ENCODE measurements around the gene OGFOD2. TPM values are rescaled to one million over a fixed set of nuclear protein-coding genes. Genes with fewer than 3 reads are reported as not detected.

The OGFOD2 gene
- total and polyA plus RNA-seq, 9 of the 15 experiments (the other 6 are each of a cell fraction or from before 2014, with no cell fraction given) = 1.4 to 111 (median 18.5) TPM

- no peak for DNase-seq (ENCODE audit: extremely low read depth in 1 of 4, low spot score in 3 of 4)
- CTCF ChIA-PET (ENCODE audit: low intra/inter-chr PET ratio) = no interaction called here
- Histone ChIP-seq H3K4me2 (ENCODE audit: insufficient read depth, low read length) (no peak overlapping the region), H3K4me1 (replicated peaks in 1 of 2; ENCODE audit: control insufficient read depth in 2 of 2, insufficient read depth in 2 of 2, low read length in 2 of 2) (peaks cover 0 to 44% of the 10 kb centered on the region in 2 experiments; a peak in 2 of 5 replicates), H3K79me2 (ENCODE audit: control insufficient read depth, insufficient read depth, low read length) (no peaks in the 10 kb centered on the region), H3K27ac (ENCODE audit: extremely low read depth, low read depth, low read length) (no peak overlapping the region), H3K9me1 (ENCODE audit: control insufficient read depth, insufficient read depth, low read length) (no peaks in the 10 kb centered on the region), H2AFZ (ENCODE audit: low read depth, low read length) (no peak overlapping the region), H3K36me3 (ENCODE audit: control insufficient read depth, insufficient read depth, low read length) (no peaks in the 10 kb centered on the region), H3K27me3 (ENCODE audit: control insufficient read depth in 2 of 2, insufficient read depth in 2 of 2, low read length in 2 of 2) (no peaks in the 10 kb centered on the region), H3K4me3 (no peak overlapping the region), H3K9me3 (replicated peaks; ENCODE audit: control insufficient read depth, insufficient read depth, low read depth, low read length) (no peaks in the 10 kb centered on the region), H3K9ac (ENCODE audit: insufficient read depth in 1 of 2, low read depth in 2 of 2, low read length in 2 of 2) (peak overlapping the region in 1 of 2 experiments; percentile 40; a peak in 1 of 4 replicates), H4K20me1 (replicated peaks; ENCODE audit: control insufficient read depth, insufficient read depth, low read length) (no peaks in the 10 kb centered on the region)
- in situ Hi-C loops (cut with MboI) (no loop called here), intact Hi-C loops (cut with micrococcal nuclease) (no loop called here)
- POLR2A ChIA-PET = interaction anchor here (0.7 to 1.3 kb wide), 3 partner anchors 19 to 36 kb away, joined by 3 to 4 read pairs (median 4); partner anchors contain the start of genes ABCB9 and OGFOD2
- 54% methylated on average over 6 of the region's 10 CpGs for WGBS (ENCODE audit: insufficient coverage, low coverage, missing lambda C conversion rate)
- BruUV-seq (replicated peaks) = no TSS peak
- no peak for ATAC-seq
- no peak for FAIRE-seq
- TF ChIP-seq TAF9B (IDR thresholded peaks at IDR 0.05; ENCODE audit: partially characterized antibody) = no peak
- no peak for TF ChIP-seq MYBL2 (IDR thresholded peaks at IDR 0.05; ENCODE audit: low read depth)
- TF ChIP-seq MYBL2 (CRISPR knock-in tag; IDR thresholded peaks at IDR 0.05; ENCODE audit: borderline replicate concordance) = no peak
- no peak for TF ChIP-seq ARID3A (IDR thresholded peaks at IDR 0.05; ENCODE audit: borderline replicate concordance, low read depth, low read length)
- TF ChIP-seq, protein P1, sequence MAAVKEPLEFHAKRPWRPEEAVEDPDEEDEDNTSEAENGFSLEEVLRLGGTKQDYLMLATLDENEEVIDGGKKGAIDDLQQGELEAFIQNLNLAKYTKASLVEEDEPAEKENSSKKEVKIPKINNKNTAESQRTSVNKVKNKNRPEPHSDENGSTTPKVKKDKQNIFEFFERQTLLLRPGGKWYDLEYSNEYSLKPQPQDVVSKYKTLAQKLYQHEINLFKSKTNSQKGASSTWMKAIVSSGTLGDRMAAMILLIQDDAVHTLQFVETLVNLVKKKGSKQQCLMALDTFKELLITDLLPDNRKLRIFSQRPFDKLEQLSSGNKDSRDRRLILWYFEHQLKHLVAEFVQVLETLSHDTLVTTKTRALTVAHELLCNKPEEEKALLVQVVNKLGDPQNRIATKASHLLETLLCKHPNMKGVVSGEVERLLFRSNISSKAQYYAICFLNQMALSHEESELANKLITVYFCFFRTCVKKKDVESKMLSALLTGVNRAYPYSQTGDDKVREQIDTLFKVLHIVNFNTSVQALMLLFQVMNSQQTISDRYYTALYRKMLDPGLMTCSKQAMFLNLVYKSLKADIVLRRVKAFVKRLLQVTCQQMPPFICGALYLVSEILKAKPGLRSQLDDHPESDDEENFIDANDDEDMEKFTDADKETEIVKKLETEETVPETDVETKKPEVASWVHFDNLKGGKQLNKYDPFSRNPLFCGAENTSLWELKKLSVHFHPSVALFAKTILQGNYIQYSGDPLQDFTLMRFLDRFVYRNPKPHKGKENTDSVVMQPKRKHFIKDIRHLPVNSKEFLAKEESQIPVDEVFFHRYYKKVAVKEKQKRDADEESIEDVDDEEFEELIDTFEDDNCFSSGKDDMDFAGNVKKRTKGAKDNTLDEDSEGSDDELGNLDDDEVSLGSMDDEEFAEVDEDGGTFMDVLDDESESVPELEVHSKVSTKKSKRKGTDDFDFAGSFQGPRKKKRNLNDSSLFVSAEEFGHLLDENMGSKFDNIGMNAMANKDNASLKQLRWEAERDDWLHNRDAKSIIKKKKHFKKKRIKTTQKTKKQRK (IDR thresholded peaks at IDR 0.05; ENCODE audit: borderline replicate concordance, low read depth, low read length) = no peak
- no peak for TF ChIP-seq ZNF165 (CRISPR knock-in tag; IDR thresholded peaks at IDR 0.05; ENCODE audit: borderline replicate concordance)
- TF ChIP-seq HOXB6 (CRISPR knock-in tag; IDR thresholded peaks at IDR 0.05; ENCODE audit: borderline replicate concordance) = no peak
- no peak for TF ChIP-seq RBM34 (IDR thresholded peaks at IDR 0.05; ENCODE audit: borderline replicate concordance, insufficient read depth, low read length)
- TF ChIP-seq PPARD (CRISPR knock-in tag; IDR thresholded peaks at IDR 0.05) = no peak
- TF ChIP-seq RBM15 (IDR thresholded peaks at IDR 0.05; ENCODE audit: insufficient read depth, low read length) = no peak
- TF ChIP-seq THRAP3 (IDR thresholded peaks at IDR 0.05; ENCODE audit: borderline replicate concordance) = no peak
- no peak for TF ChIP-seq NELFE (IDR thresholded peaks at IDR 0.05; ENCODE audit: insufficient read depth, insufficient read length)
- TF ChIP-seq, protein P2, sequence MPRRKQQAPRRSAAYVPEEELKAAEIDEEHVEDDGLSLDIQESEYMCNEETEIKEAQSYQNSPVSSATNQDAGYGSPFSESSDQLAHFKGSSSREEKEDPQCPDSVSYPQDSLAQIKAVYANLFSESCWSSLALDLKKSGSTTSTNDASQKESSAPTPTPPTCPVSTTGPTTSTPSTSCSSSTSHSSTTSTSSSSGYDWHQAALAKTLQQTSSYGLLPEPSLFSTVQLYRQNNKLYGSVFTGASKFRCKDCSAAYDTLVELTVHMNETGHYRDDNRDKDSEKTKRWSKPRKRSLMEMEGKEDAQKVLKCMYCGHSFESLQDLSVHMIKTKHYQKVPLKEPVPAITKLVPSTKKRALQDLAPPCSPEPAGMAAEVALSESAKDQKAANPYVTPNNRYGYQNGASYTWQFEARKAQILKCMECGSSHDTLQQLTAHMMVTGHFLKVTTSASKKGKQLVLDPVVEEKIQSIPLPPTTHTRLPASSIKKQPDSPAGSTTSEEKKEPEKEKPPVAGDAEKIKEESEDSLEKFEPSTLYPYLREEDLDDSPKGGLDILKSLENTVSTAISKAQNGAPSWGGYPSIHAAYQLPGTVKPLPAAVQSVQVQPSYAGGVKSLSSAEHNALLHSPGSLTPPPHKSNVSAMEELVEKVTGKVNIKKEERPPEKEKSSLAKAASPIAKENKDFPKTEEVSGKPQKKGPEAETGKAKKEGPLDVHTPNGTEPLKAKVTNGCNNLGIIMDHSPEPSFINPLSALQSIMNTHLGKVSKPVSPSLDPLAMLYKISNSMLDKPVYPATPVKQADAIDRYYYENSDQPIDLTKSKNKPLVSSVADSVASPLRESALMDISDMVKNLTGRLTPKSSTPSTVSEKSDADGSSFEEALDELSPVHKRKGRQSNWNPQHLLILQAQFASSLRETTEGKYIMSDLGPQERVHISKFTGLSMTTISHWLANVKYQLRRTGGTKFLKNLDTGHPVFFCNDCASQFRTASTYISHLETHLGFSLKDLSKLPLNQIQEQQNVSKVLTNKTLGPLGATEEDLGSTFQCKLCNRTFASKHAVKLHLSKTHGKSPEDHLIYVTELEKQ (CRISPR knock-in tag; IDR thresholded peaks at IDR 0.05) = no peak
- TF ChIP-seq CREM (IDR thresholded peaks at IDR 0.05; ENCODE audit: low read depth) = no peak
Measured at GRCh38 chr12:122994140-122994675, 19.2 kb downstream of the OGFOD2 start.

Data from K562 (cell line).